AG04450 (cell line): Measurements from ENCODE around the gene KLF17. TPM values are rescaled to one million over a fixed set of nuclear protein-coding genes. Genes with fewer than 3 reads are reported as not detected.
"Not testable (repeated sequence)": the region's sequence is repeated elsewhere in the genome, so short reads cannot be mapped to it uniquely, and the experiment has no call there.

Experiments
- CTCF ChIA-PET: fragments of 300-600, 350-600 bp; formaldehyde crosslinking; extraction: SDS; loops from one replicate; lab custom pipeline; 2022; ENCODE audit warnings: antibody characterized with exemption, inconsistent platforms; lab: Charles Lee
- POLR2A ChIA-PET: fragments of 350-600 bp; formaldehyde crosslinking; extraction: SDS; loops from one replicate; lab custom pipeline; 2021; ENCODE audit warnings: antibody characterized with exemption, inconsistent platforms; lab: Yijun Ruan, JAX
- DNase-seq: peaks from one replicate; pipeline ENCODE4 v3.0.0-alpha.2; 2011; ENCODE audit warnings: low read depth, low spot score
- H3K27ac ChIP-seq: one replicate; pipeline ENCODE4 v1.5.1; 2012; ENCODE audit warnings: low read depth, low read length, control low read depth
- H3K27me3 ChIP-seq: one replicate; pipeline ENCODE4 v1.6.0; 2012; ENCODE audit warnings: low read length; ENCODE audit not compliant: control insufficient read depth, insufficient read depth
- H3K4me3 ChIP-seq: 2 replicates; pipeline ENCODE4 v1.5.1; 2011; ENCODE audit warnings: mild to moderate bottlenecking, low read depth, low read length, control low read depth
- H3K9me3 ChIP-seq: 2 replicates; pipeline ENCODE4 v1.5.1; 2012; ENCODE audit warnings: low read length; ENCODE audit not compliant: control insufficient read depth, insufficient read depth
- polyA plus RNA-seq: library from polyadenylated mRNA; depleted of rRNA; stranded (reverse); fragments of >200 nt; gene quantifications from 2 replicates; pipeline ENCODE4 v1.2.3, GENCODE V29; 2011
- TF ChIP-seq, protein P1 (sequence below): IDR thresholded peaks from 2 replicates; pipeline ENCODE4 v1.5.1; 2011; ENCODE audit warnings: low read depth, low read length, control low read depth, inconsistent platforms

The KLF17 gene
- polyA plus RNA-seq, 1 experiment = 0.21 TPM

DNA sequence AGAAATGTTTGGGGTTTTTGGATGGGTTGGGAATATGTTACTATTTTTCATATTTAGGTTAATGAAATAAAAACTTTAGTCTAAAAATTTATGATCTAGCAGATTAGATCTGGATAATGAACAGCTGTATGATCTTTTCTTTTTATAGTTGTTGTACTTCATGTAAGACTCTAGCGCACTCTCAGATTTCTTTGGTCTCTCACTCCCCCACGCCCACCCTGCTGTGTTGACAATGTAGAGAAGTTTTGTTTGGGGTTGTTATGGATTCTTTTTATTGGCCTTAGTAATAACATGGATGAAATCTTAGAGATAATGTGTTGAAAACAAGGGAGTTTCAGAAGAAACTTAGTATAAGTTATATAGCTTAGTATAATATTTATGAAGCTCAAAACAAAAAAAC is 17.3 kb downstream of the KLF17 start:
- H3K27me3 ChIP-seq = peaks cover 2% of the 10 kb centered on the region
- TF ChIP-seq, protein P1, sequence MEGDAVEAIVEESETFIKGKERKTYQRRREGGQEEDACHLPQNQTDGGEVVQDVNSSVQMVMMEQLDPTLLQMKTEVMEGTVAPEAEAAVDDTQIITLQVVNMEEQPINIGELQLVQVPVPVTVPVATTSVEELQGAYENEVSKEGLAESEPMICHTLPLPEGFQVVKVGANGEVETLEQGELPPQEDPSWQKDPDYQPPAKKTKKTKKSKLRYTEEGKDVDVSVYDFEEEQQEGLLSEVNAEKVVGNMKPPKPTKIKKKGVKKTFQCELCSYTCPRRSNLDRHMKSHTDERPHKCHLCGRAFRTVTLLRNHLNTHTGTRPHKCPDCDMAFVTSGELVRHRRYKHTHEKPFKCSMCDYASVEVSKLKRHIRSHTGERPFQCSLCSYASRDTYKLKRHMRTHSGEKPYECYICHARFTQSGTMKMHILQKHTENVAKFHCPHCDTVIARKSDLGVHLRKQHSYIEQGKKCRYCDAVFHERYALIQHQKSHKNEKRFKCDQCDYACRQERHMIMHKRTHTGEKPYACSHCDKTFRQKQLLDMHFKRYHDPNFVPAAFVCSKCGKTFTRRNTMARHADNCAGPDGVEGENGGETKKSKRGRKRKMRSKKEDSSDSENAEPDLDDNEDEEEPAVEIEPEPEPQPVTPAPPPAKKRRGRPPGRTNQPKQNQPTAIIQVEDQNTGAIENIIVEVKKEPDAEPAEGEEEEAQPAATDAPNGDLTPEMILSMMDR = no peak
- H3K9me3 ChIP-seq = no peaks in the 10 kb centered on the region; the same call in 1 of the 2 replicates
- CTCF ChIA-PET = interaction anchor here (0.6 kb wide), 1 partner anchor 13 kb away, joined by 9 read pairs; no protein-coding TSS in a partner anchor
- H3K27ac ChIP-seq = no peak overlapping the region
- no peak overlapping the region for H3K4me3 ChIP-seq
- POLR2A ChIA-PET = no interaction called here
- no peak for DNase-seq

DNA sequence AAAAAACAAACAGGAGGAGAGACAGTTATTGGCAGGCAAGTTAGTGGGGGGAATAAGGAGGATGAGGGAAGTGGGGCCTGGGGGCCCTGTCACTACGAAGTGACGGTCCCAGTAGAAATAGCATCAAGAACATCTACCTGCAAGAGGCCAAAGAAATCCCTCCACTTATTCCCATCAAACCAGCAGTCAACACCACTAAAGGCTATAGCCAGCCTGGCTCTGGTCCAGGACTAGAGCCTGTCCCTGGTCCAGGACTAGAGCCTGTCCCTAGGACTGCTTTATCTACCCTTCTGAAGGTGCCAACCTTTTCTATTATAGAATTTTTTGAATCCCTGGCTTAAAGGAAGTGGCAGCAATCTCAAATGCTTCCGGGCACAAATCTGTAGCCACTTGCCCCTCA is 19.6 kb downstream of the KLF17 start:
- no peaks in the 10 kb centered on the region; the same call in 1 of the 2 replicates for H3K9me3 ChIP-seq
- H3K27me3 ChIP-seq = peaks cover 2% of the 10 kb centered on the region
- H3K4me3 ChIP-seq = no peak overlapping the region
- DNase-seq = no peak
- TF ChIP-seq, protein P1 = no peak
- CTCF ChIA-PET = no interaction called here
- H3K27ac ChIP-seq = no peak overlapping the region
- POLR2A ChIA-PET = no interaction called here

DNA sequence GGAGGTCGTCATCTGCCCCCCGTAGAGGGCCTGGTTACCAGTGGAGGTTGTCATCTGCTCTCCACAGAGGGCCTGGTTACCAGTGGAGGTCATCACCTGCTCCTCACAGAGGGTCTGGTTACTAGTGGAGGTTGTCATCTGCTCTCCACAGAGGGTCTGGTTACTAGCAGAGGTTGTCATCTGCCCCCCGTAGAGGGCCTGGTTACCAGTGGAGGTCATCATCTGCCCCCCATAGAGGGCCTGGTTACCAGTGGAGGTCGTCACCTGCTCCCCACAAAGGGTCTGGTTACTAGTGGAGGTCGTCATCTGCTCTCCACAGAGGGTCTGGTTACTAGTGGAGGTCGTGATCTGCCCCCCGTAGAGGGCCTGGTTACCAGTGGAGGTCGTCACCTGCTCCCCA is 20.9 kb downstream of the KLF17 start:
- DNase-seq, POLR2A ChIA-PET, H3K27me3 ChIP-seq, CTCF ChIA-PET, H3K4me3 ChIP-seq, H3K27ac ChIP-seq, H3K9me3 ChIP-seq: not testable (repeated sequence)

DNA sequence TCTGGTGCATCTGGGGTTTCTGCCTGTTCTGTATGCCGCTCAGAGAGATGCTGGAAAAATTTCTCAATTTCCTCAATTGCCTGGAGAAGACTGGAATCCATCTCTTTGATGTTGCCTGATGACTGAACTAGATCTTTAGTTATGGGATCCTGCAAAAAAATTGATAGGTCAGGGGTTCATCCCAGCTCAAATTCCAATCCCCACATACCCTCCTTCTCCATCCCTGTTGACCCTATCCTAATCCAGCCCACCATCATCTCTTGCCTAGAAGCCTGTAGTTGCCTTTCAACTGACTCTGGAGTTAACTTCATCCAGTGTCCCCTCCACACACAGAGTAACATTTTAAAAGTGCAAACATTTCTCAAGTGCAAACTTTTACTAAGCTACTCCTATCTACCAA is 22.9 kb downstream of the KLF17 start, which contains the start of gene KLF18:
TSS of gene KLF18 (minus strand) at position 101 of the 400 bp plus-strand sequence. CDS start at position 101, 0 bp downstream.
- Histone ChIP-seq H3K27ac (no peak within 1 kb of the TSS), H3K9me3 (peaks cover 10% of the 10 kb centered on the region), H3K4me3 (no peak within 1 kb of the TSS), H3K27me3 (no peaks in the 10 kb centered on the region)
- POLR2A ChIA-PET = interaction anchor here (0.5 kb wide), 1 partner anchor 871 kb away, joined by 3 read pairs; no protein-coding TSS in a partner anchor
- TF ChIP-seq, protein P1 = no peak
- CTCF ChIA-PET = no interaction called here
- no peak for DNase-seq

DNA sequence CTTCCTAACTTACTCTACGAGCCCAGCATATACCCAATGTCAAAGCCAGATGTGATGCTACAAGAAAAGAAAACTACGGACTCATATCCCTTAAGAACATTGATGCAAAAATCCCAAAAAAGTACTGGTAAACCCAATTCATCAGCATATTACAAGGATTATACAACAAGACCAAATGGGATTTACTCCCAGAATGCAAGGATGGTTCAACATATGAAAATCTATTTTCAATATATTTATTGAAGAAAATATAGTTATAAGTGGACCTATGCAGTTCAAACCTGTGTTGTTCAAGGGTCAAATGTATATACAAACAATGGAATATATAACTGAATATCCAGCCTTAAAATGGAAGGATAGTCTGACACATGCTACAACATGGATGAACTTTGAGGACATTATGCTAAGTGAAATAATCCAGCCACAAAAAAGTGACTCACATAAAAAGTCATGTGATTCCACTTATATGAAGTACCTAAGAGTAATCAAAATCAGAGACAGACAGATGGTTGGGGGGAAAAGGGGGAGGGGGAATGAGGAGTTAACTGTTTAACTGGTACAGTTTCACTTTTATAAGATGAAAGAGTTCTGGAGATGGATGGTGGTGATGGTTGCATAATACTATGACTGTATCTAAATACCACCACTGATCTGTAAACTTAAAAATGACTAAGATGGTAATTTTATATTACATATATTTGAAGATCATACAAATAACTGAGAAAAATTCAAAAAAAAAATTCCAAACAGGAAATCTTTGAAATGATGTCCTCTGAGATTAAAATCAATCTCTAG is 26.5 kb downstream of the KLF17 start:
- CTCF ChIA-PET = no interaction called here
- peaks cover 15% of the 10 kb centered on the region for H3K9me3 ChIP-seq
- H3K27ac ChIP-seq = no peak overlapping the region
- H3K27me3 ChIP-seq = no peaks in the 10 kb centered on the region
- POLR2A ChIA-PET = no interaction called here
- TF ChIP-seq, protein P1 = no peak
- DNase-seq = no peak
- no peak overlapping the region for H3K4me3 ChIP-seq
